Pancreas (tissue), 10 donors: Measurements from ENCODE around the gene NXPE3. TPM values are rescaled to one million over a fixed set of nuclear protein-coding genes. Genes with fewer than 3 reads are reported as not detected.

Experiments used
- ATAC-seq, 4 donors: fragments of 200-7000 bp; cut with Tn5 transposase; one replicate each; pipeline versions ENCODE4 v1.8.0 to v1.9.1; 2020; ENCODE audit warnings: mild to moderate bottlenecking in 4 of 4, moderate library complexity in 4 of 4
- DNase-seq, 6 donors: peaks; one replicate each; pipeline ENCODE4 v3.0.0-alpha.2; 2020
- FAIRE-seq: peaks from 2 replicates; lab custom pipeline; 2012; peaks lifted over from hg19 to GRCh38; lab: Jason Lieb, UNC
- H3K27ac ChIP-seq, 4 donors: fragments of 200-600 bp; sonication (generic); 1 replicate in 3 of 4; 2 replicates in 1 of 4; pipeline versions ENCODE4 v1.5.0 to v1.8.0; 2020
- H3K27me3 ChIP-seq, 4 donors: fragments of 200-600 bp; one replicate each; pipeline ENCODE4 v1.8.0; 2021
- H3K36me3 ChIP-seq, 3 donors: fragments of 200-600 bp; sonication (generic) in 1 of 3; one replicate each; pipeline versions ENCODE4 v1.5.0 to v1.8.0; 2020 to 2021
- H3K4me1 ChIP-seq, 3 donors: fragments of 200-600 bp; one replicate each; pipeline ENCODE4 v1.8.0; 2021
- H3K4me3 ChIP-seq, 4 donors: fragments of 200-600 bp; sonication (generic) in 2 of 4; one replicate each; pipeline versions ENCODE4 v1.5.0 to v1.8.0; 2020 to 2021
- H3K9me3 ChIP-seq, 4 donors: fragments of 200-600 bp; one replicate each; pipeline ENCODE4 v1.8.0; 2021
- CTCF ChIP-seq, 4 donors: fragments of 200-600 bp; sonication (generic) in 3 of 4; IDR thresholded peaks; one replicate each; pipeline versions ENCODE4 v1.5.0 to v1.8.0; 2021; ENCODE audit warnings: antibody characterized with exemption in 4 of 4
- WGBS, 2 donors: extraction: QIAGEN DNeasy Blood & Tissue Kit; methylation state at CpG; one replicate each; pipeline ENCODE4 v1.1.7; 2013; 5-methylcytosine and 5-hydroxymethylcytosine counted together
- intact Hi-C, 3 donors: fragments of 100-400 bp; cut with DNase I; formaldehyde crosslinking; loops; one replicate each; pipeline versions ENCODE4 v1.11.1 to v1.14.2; 2022
- polyA plus RNA-seq, 2 donors: library from polyadenylated mRNA; stranded (reverse); fragments of 200-250 nt; gene quantifications; one replicate each; pipeline ENCODE4 v1.2.3, GENCODE V29; 2013
- total RNA-seq, 6 donors: library from RNA; stranded (reverse); fragmentation: NEBNext Ultra II Directional in 4 of 6; extraction: Animal tissue kit (Norgen Biotek cat#: 25700) in 4 of 6; gene quantifications; one replicate each; pipeline versions ENCODE4 v1.2.1 to v1.2.4, GENCODE V29; 2021 to 2023
- donor health status: healthy with polysubstance abuse.
- donor health status: DM: no; HTN: no; CAD: no; lungs with moderate emphysema.
- donor health status: DM: no; HTN: no; CAD: no.
- donor health status: control.
- donor health status: control.
- donor health status: Bipolar disorder and iron deficiency.
- donor health status: DM: yes; HTN: yes; CAD: no.
- donor health status: DM: no; HTN: no; CAD: no.
- donor health status: DM: no; HTN: no; CAD: no.
- donor health status: DM: yes; HTN: yes; CAD: no.

NXPE3 gene
- total and polyA plus RNA-seq, 8 donors: 1.4 to 4.3 (median 2.4) TPM

- intact Hi-C loops: loop anchor here in 2 of 3 donors (5.0 kb wide), 1 partner anchor 408 kb away; no protein-coding TSS in a partner anchor
- peak in 3 of 4 donors; percentile 16 to 46 (median 42) for TF ChIP-seq CTCF (IDR thresholded peaks at IDR 0.05)
- peak; percentile 63 to 75 (median 69) for ATAC-seq
- Histone ChIP-seq H3K4me1 (peaks cover 4 to 24% (median 19%) of the 10 kb centered on the region in 3 donors), H3K36me3 (no peaks in the 10 kb centered on the region), H3K4me3 (no peak overlapping the region), H3K9me3 (no peaks in the 10 kb centered on the region), H3K27ac (peak overlapping the region in 3 of 4 donors; percentile 1 to 53 (median 53)), H3K27me3 (no peaks in the 10 kb centered on the region)
- peak; percentile 98 for FAIRE-seq
- no peak for DNase-seq
- 11 to 12% methylated on average over 7 of the region's 7 CpGs for WGBS, 2 donors
These were observed 34.9 kb downstream of the NXPE3 start for GRCh38 chr3:101813817-101814440.

GRCh38 chr3:101814835-101815234 is 35.8 kb downstream of the NXPE3 start:
- Histone ChIP-seq H3K27ac (peak overlapping the region in 2 of 4 donors; percentile 53), H3K36me3 (no peaks in the 10 kb centered on the region), H3K4me1 (peaks cover 4 to 19% (median 11%) of the 10 kb centered on the region in 3 donors), H3K27me3 (no peaks in the 10 kb centered on the region), H3K4me3 (no peak overlapping the region), H3K9me3 (no peaks in the 10 kb centered on the region)
- intact Hi-C loops: loop anchor here in 2 of 3 donors (5.0 kb wide), 1 partner anchor 407 kb away; no protein-coding TSS in a partner anchor
- no peak for DNase-seq
- no peak for FAIRE-seq
- peak; percentile 79 to 86 (median 84) for ATAC-seq
- 30 to 31% methylated on average over 3 of the region's 3 CpGs for WGBS, 2 donors
- no peak for TF ChIP-seq CTCF (IDR thresholded peaks at IDR 0.05)

- Histone ChIP-seq H3K27me3 (no peaks in the 10 kb centered on the region), H3K4me3 (no peak overlapping the region), H3K4me1 (peaks cover 4 to 19% (median 9%) of the 10 kb centered on the region in 3 donors), H3K9me3 (no peaks in the 10 kb centered on the region), H3K27ac (no peak overlapping the region), H3K36me3 (no peaks in the 10 kb centered on the region)
- ATAC-seq: no peak
- TF ChIP-seq CTCF (IDR thresholded peaks at IDR 0.05): no peak
- intact Hi-C loops: no loop called here
- DNase-seq: no peak
- FAIRE-seq: no peak
- WGBS, 2 donors: 85 to 86% methylated on average over 4 of the region's 4 CpGs
These were observed 37.5 kb downstream of the NXPE3 start for GRCh38 chr3:101816215-101817149.

- no peak for FAIRE-seq
- intact Hi-C loops: no loop called here
- no peak for DNase-seq
These were observed 39.0 kb downstream of the NXPE3 start for GRCh38 chr3:101817992-101818391.

More at GRCh38 chr3:101817992-101818391, 39.0 kb downstream of the NXPE3 start:
- Histone ChIP-seq H3K4me3 (no peak overlapping the region), H3K36me3 (no peaks in the 10 kb centered on the region), H3K27me3 (no peaks in the 10 kb centered on the region), H3K4me1 (peaks cover 4 to 19% (median 9%) of the 10 kb centered on the region in 3 donors), H3K27ac (no peak overlapping the region), H3K9me3 (no peaks in the 10 kb centered on the region)
- ATAC-seq: no peak
- TF ChIP-seq CTCF (IDR thresholded peaks at IDR 0.05): no peak
- WGBS, 2 donors: 93 to 95% methylated on average over 5 of the region's 5 CpGs
